Embryonic facial prominence (tissue), 1 donor: ENCODE measurements around the gene CCM2.
"Not testable (repeated sequence)": the region's sequence is repeated elsewhere in the genome, so short reads cannot be mapped to it uniquely, and the experiment has no call there.

Experiments used
- DNase-seq: peaks from one replicate; pipeline ENCODE4 v3.0.0-alpha.2; 2016; ENCODE audit errors: extremely low spot score

CCM2 gene

DNA sequence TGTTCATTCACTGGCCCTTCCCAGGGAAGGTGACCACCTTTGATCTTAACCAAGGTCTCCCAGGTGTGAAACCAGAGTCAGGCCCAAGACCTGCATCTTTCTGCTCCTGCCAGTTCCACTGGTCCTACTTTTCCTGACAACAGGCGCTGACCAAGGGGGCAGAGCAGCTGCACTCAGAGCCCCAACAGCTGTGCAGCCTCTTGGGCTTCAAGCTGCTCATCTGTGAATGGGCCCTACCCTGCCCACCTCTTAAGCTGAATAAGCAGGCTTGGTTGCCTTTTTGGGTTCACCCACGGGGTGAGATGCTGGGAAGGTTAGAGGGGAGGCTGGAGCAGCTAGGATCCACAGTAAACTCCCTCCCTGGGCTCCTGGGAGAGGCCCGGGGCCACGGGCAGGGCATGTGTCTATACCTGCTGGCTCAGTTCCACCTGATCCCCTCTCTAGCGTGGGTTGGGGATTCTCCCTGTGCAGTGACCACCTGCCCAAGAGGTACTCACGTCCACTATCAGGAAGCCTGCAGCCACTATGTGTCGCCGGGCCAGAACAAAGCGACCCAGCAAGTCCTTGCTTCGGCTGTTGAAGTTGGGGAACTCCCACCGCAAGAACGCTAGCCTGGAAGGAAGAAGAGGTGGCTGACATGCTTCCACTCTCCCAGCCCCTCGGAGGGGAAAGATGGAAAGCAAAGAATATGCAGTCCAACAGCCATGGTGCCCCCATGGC lies 100.9 kb downstream of the CCM2 start:
- DNase-seq, result no peak

- DNase-seq, result no peak
These were observed 101.7 kb downstream of the CCM2 start for GRCh38 chr7:45101748-45102147.

- DNase-seq, result no peak
These were observed 103.0 kb downstream of the CCM2 start for GRCh38 chr7:45102785-45103712.

DNA sequence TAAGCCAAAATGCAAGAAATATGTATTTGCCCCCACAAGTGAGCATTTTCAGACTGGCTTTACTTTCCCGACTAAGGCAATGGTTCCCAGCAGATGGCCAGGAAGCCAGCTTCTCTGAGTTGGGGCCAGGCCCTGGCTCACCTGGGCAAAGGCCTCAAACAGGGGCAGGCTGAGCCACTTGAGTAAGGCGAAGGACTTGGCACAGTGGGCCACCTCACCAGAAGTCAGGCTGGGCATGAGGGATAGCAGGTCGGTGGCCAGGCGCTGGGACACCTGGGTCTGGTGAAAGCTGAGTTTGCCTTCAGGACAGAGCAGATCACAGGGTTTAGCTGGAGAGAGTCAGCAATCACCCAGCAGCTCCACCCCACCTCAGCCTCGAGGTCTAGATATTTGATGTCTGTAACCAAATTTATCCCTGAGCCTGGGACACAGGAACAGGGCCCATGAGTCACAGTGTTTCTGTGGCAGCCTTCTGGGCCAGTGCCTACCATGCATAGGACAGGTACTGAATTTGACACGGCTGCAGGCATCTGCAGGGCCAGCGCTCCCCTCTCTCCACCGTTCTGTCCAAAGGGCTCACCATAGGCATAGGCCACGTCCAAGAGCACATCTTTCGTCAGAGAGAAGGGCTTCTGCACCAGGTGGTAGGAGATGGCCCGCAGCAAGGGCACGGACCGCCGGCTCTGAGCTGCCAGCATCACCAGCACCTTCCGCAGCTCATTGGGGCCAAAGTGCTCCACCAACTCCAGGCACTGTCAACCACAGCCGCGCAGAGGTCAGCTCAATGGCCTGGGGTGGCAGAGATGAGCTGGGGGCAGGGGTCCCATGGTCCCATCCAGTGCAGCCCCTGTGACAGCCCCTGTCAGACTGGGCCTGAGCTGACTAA lies 104.2 kb downstream of the CCM2 start:
- no peak for DNase-seq

- DNase-seq, result no peak
These were observed 105.0 kb downstream of the CCM2 start for GRCh38 chr7:45104844-45105587.

- no peak for DNase-seq
These were observed 105.7 kb downstream of the CCM2 start for GRCh38 chr7:45105588-45106188.

GRCh38 chr7:45106820-45107219 lies 106.8 kb downstream of the CCM2 start:
- DNase-seq, result no peak

GRCh38 chr7:45107356-45107755 lies 107.4 kb downstream of the CCM2 start:
- no peak for DNase-seq

GRCh38 chr7:45108863-45109262 lies 108.9 kb downstream of the CCM2 start:
- no peak for DNase-seq

GRCh38 chr7:45111298-45112223 lies 111.6 kb downstream of the CCM2 start, which contains the start of gene TBRG4:
TSS of gene TBRG4 (minus strand) at chr7:45111697. CDS start at chr7:45109237, 2,460 bp downstream.
- peak; percentile 90 for DNase-seq

GRCh38 chr7:45112648-45113047 lies 112.6 kb downstream of the CCM2 start:
- DNase-seq, result no peak

- DNase-seq, result not testable (repeated sequence)
These were observed 114.3 kb downstream of the CCM2 start for GRCh38 chr7:45114257-45114656.

- DNase-seq, result no peak
These were observed 114.9 kb downstream of the CCM2 start for GRCh38 chr7:45114926-45115325.

DNA sequence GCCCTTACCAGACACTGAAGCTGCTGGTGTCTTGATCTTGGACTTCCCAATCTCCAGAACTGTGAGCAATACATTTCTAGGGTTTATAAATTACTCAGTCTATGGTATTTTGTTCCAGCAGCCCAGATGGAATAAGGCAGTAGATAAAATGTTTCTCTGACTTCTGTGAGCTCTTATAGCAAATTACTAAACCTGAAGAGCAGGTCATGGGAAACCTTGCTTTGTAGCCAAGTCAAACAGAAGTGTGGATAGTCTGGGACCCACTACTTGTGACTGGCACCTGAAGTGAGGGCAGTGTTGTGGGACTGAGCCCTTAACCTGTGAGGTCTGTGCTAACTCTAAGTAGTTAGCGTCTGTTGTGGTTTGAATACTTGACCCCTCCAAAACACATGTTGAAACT lies 116.0 kb downstream of the CCM2 start:
- DNase-seq, result no peak

- DNase-seq, result no peak
These were observed 117.6 kb downstream of the CCM2 start for GRCh38 chr7:45117582-45117981.

DNA sequence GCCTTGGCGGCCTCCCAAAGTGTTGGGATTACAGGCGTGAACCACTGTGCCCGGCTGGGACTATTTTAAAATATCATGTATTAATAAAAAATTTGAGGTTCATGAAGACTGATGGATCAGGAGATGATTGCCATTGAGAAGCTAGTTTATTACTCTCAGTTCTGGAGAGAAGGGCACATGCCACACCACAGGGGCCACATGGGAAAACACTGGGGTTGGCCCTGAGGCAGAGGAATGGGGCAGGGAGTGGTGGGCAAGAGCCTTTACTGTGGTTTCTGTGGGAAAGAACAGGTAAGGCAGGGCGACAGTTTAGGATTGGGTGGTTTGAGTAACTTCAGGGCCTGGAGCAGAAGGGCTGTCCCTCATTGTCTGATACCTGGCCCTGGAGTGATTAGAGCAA lies 118.3 kb downstream of the CCM2 start:
- DNase-seq, result no peak

DNA sequence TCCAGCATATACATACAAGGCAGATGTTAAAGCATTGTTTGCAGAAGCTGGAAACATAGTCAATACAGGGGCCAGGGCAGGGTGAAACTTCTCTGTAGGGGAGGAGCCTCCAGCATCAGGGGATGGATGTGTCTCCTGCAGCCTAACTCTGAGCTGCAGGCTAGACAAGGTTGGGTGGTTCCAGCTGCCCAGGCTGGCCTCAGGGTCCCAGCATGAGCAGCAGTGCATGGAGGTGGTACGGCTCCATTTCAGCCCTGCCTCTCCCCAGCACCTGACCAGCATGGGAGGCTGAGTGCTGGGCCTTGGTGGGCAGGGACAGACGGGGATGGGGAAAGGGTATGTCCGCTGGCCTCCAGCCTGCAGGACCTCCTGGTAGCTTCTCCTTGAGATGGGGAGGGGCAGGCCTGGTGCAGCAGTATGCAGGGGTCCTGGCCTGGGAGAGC lies 118.9 kb downstream of the CCM2 start:
- DNase-seq, result no peak

DNA sequence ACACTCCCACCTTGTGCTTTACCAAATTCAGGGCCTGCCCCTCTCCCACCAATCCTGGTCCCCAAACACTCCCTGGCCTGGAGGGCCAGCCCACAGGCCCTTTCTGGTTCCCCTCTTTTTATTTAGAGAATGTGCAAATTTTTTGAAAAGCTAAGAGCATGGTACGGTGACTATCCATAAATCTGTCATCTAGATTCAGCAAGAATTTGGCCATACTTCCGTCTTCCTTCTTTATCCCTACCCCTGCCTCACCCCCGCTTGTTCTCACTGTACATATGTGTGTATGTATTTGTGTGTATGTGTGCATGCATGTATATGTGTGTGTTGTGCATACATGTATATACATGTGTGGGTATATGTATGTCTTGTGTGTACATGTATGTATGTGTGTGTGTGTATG lies 119.5 kb downstream of the CCM2 start:
- DNase-seq, result no peak
